Measurements from ENCODE around the gene RASA3. TPM values are rescaled to one million over a fixed set of nuclear protein-coding genes. Genes with fewer than 3 reads are reported as not detected.
A peak's percentile ranks its signal among the peaks of the same experiment; 100 is the strongest.

Gene RASA3
- total RNA-seq, 1 donor from 2014 or later, result 29.9 TPM

GRCh38 chr13:113982296-113982661, 150.1 kb downstream of the RASA3 start:
- Mint-ChIP-seq H3K27me3 (ENCODE audit: low read depth) (no peaks in the 10 kb centered on the region), H3K4me3 (ENCODE audit: unreplicated experiment) (no peak overlapping the region), H3K36me3 (ENCODE audit: low read depth) (peaks cover 25% of the 10 kb centered on the region), H3K27ac (ENCODE audit: unreplicated experiment) (no peak overlapping the region), H3K9me3 (ENCODE audit: low read depth) (no peaks in the 10 kb centered on the region), H3K4me1 (ENCODE audit: low read depth) (peaks cover 22% of the 10 kb centered on the region)
- DNase-seq (ENCODE audit: low spot score), result peak; percentile 77
- no peak for TF ChIP-seq CTCF (IDR thresholded peaks at IDR 0.05)

- no peak for TF ChIP-seq CTCF (IDR thresholded peaks at IDR 0.05)
- Mint-ChIP-seq H3K27me3 (ENCODE audit: low read depth) (no peaks in the 10 kb centered on the region), H3K36me3 (ENCODE audit: low read depth) (peaks cover 25% of the 10 kb centered on the region), H3K9me3 (ENCODE audit: low read depth) (no peaks in the 10 kb centered on the region), H3K4me3 (ENCODE audit: unreplicated experiment) (no peak overlapping the region), H3K27ac (ENCODE audit: unreplicated experiment) (no peak overlapping the region), H3K4me1 (ENCODE audit: low read depth) (peaks cover 28% of the 10 kb centered on the region)
- DNase-seq (ENCODE audit: low spot score), result peak; percentile 80
Observed at GRCh38 chr13:113981611-113982295, 150.7 kb downstream of the RASA3 start.

- Mint-ChIP-seq H3K27me3 (ENCODE audit: low read depth) (no peaks in the 10 kb centered on the region), H3K36me3 (ENCODE audit: low read depth) (peaks cover 25% of the 10 kb centered on the region), H3K4me1 (ENCODE audit: low read depth) (peaks cover 30% of the 10 kb centered on the region), H3K4me3 (ENCODE audit: unreplicated experiment) (no peak overlapping the region), H3K9me3 (ENCODE audit: low read depth) (no peaks in the 10 kb centered on the region), H3K27ac (ENCODE audit: unreplicated experiment) (no peak overlapping the region)
- TF ChIP-seq CTCF (IDR thresholded peaks at IDR 0.05), result no peak
- peak; percentile 93 for DNase-seq (ENCODE audit: low spot score)
Observed at GRCh38 chr13:113981194-113981605, 151.2 kb downstream of the RASA3 start.

- H3K27ac Mint-ChIP-seq (ENCODE audit: unreplicated experiment), result peak overlapping the region; percentile 32
- H3K36me3 Mint-ChIP-seq (ENCODE audit: low read depth), result peaks cover 25% of the 10 kb centered on the region
- no peaks in the 10 kb centered on the region for H3K9me3 Mint-ChIP-seq (ENCODE audit: low read depth)
- H3K27me3 Mint-ChIP-seq (ENCODE audit: low read depth), result no peaks in the 10 kb centered on the region
- H3K4me1 Mint-ChIP-seq (ENCODE audit: low read depth), result peaks cover 30% of the 10 kb centered on the region
- no peak overlapping the region for H3K4me3 Mint-ChIP-seq (ENCODE audit: unreplicated experiment)
- no peak for TF ChIP-seq CTCF (IDR thresholded peaks at IDR 0.05)
- peak; percentile 43 for DNase-seq (ENCODE audit: low spot score)
Observed at GRCh38 chr13:113980489-113981064, 151.8 kb downstream of the RASA3 start.

GRCh38 chr13:113979791-113980471, 152.5 kb downstream of the RASA3 start:
- no peak for TF ChIP-seq CTCF (IDR thresholded peaks at IDR 0.05)
- Mint-ChIP-seq H3K4me3 (ENCODE audit: unreplicated experiment) (no peak overlapping the region), H3K9me3 (ENCODE audit: low read depth) (no peaks in the 10 kb centered on the region), H3K36me3 (ENCODE audit: low read depth) (peaks cover 25% of the 10 kb centered on the region), H3K4me1 (ENCODE audit: low read depth) (peaks cover 30% of the 10 kb centered on the region), H3K27ac (ENCODE audit: unreplicated experiment) (no peak overlapping the region), H3K27me3 (ENCODE audit: low read depth) (no peaks in the 10 kb centered on the region)
- DNase-seq (ENCODE audit: low spot score), result peak; percentile 57

Data from chondrocyte (in vitro differentiated cells).